ENCODE measurements around the gene CORO1C. TPM values are rescaled to one million over a fixed set of nuclear protein-coding genes. Genes with fewer than 3 reads are reported as not detected.
A peak's percentile ranks its signal among the peaks of the same experiment; 100 is the strongest.
"Not testable (repeated sequence)": the region's sequence is repeated elsewhere in the genome, so short reads cannot be mapped to it uniquely, and the experiment has no call there.

The CORO1C gene
- total RNA-seq, 1 donor from 2014 or later: 107 TPM

DNA sequence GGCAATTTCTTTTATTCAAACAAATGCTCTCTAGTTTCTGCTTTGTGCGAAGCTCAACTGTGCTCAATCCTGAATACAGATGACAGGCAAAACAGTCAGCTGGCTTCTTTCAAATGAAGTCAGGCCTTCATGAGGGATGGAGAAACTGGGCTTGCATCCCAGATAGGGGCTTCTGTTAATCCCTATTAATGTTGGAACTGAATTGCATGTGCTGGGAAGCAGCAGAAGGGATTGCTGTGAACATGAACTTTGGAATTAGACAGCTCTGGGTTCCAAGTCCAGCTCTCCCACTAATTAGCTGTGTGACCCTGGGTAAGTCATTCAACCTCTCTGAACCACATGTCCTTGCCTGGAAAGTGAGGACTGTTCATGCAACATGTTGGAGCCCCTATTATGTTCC lies 21.1 kb upstream of the CORO1C start:
- no peak for ATAC-seq

DNA sequence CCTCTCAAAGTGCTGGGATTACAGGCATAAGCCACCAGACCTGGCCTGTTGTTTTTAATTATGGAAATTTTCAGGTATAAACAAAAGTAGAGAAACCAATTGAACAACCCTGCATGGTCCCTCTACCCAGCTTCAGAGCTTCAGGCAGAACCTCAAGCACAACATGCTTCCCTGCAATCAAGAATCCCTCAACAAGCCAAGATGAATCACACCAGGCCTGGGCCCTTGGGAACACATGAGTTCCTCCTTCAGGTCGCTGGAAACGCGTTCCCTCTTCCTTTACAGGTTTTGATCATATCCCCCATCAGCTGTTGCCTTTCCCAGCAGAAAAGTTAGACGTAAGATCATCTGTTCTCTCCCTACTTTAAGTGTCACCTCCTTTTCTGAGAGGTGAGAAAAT lies 20.5 kb upstream of the CORO1C start:
- no peak for ATAC-seq

DNA sequence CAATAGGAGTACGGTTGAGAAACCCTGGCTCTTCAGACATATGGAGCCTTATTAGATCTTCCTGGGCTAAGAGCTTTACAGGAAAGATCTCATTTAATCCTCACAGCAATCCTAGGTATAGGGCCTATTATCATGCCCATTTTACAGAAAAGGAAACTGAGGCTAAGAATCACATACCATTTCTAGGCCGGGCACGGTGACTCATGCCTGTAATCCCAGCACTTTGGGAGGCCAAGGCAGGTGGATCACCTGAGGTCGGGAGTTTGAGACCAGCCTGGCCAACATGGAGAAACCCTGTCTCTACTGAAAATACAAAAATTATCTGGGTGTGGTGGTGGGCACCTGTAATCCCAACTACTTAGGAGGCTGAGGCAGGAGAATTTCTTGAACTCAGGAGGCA lies 19.7 kb upstream of the CORO1C start:
- ATAC-seq: not testable (repeated sequence)

DNA sequence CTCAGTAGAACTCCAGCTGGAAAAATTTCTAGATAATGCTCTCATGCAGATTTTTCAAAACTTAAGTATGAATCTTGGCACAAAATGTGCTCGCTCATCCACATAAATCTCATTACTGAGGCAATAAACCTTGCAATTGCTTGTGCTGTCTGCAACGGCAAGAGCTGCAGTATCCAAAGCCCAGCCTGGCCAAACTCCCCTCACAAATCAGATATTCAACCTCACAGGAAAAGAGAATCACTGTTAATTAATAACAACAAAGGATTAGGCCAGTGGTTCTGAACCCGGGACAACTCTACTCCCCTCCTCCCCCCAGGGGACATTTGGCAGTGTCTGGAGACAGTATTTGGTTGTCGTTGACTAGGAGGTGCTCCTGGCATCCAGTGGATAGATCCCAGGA lies 19.2 kb upstream of the CORO1C start:
- no peak for ATAC-seq

DNA sequence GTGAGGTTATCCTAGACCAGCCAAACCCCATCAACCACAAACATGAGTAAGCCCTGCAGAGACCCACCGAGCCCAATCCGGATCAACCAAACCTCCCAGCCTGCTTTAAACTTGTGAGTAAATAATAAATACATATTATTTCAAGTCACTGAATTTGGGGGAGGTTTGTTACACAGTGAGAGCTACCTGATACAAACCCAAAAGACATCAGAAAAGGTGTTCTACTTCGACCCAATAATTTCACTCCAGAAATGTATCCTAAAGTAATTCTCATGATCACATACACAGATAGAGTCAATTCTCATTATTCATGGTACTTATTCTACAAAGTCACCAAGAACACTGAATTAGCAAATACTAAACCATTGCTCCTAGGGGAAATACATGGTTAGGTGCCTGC lies 16.2 kb upstream of the CORO1C start:
- ATAC-seq: no peak

DNA sequence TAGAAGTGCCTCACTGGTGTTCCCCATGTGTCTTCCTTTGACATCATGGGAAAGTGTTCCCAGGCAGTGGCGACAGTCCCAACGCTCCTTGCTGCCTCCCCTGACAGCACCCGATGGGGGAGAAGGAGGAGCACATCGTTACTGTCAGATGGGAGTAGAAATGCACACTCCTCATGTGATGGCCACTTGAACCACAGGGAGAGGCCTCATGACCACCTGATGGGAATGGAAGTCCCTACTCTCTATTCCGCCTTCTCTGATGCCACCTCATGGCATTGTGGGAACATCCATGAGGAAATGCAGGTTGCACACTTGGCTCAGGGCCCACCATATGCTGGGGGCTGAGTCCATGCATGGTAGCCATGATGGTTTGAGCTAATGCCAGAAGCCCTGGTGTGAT lies 14.3 kb upstream of the CORO1C start:
- ATAC-seq: no peak

DNA sequence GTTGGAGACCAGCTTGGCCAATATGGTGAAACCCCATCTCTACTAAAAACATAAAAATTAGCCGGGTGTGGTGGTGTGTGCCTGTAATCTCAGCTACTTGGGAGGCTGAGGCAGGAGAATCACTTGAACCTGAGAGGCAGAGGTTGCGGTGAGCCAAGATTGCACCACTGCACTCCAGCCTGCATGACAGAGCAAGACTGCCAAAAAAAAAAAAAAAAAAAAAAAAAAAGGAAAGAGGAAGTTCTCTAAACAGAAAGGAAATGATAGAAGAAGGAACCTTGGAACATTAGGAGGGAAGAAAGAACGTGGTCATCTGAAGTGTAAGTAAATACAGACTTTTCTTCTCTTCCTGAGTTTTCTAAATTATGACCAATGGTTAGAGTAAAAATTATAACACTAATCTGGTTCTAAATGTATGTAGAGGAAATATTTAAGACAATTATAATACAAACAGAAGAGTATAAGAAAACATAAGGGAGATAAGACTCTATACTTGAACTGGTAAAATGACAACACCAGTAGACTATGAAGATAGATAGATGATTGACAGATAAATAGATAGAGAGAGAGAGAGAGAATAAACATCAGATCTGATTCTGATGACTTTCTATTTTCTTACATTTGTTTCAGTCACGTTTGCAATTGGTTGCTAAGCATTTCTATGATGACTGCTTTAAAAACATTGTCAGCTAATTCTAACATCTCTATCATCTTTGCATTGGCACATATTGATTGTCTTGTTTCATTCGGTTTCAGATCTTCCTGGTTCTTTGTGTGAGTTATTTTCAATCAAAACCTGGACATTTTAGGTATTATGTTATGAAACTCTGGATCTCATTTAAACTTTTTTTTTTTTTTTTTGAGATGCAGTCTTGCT lies 12.9 kb upstream of the CORO1C start:
- ATAC-seq: no peak

DNA sequence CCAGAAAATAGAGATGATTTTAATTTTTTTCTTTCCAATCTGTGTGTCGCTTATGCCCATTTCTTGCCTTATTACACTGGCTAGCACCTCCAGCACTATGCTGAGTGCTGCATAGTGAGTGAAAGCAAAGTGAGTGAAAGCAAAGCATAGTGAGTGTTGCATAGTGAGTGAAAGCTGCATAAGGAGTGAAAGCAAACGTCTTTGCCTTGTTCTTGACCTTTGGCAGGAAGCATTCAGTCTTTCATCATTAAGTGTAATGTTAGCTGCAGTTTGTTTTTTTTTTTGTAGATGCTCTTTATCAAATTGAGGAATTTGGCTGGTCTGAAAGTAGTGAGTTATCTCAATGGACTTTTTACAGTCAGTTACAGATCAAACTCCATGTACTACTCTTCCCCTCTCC lies 6.9 kb upstream of the CORO1C start:
- no peak for ATAC-seq

DNA sequence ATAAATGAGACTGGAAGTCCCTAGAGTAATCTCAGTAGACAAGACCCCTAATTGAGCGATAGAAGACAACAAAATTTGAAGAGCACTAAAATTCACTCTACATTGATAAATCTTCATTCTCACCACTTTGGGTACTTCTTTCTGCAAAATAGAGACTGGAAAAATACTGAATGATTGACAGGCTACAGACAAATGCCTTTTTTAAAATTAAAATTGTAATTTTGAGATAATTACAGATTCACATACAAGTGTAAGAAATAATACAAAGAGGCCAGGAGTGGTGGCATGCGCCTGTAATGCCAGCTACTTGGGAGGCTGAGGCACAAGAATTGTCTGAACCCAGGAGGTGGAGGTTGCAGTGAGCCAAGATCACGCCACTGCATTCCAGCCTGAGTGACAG lies 4.5 kb upstream of the CORO1C start:
- no peak for ATAC-seq

DNA sequence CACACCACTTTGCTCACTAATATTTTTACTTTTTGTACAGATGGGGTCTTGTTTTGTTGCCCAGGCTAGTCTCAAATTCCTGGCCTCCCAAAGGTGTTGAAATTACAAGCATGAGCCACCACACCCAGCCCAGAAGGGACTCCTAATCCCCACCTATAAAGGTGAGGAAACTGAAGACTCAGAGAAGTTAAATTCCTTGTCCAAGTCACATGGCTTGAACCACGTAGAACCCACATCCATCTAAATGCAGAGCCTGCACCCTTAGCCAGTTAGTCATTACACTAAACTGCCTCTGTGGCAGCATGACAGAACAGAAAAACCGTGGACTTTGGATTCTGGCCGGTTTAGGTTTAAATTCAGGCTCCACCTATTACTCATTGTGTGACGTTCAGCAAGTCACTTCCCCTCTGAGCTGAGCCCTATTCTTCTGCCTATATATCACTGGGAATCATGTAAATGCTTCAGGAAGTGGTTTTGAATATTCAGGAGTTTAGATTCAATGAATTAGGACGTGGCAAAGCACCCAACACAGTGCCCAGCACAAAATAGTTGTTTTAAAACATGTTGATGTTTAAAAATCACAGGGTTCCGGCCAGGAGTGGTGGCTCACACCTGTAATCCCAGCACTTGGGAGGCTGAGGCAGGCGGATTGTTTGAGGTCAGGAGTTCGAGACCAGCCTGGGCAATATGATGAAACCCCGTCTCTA lies 3.0 kb upstream of the CORO1C start:
- peak; percentile 59 for ATAC-seq

DNA sequence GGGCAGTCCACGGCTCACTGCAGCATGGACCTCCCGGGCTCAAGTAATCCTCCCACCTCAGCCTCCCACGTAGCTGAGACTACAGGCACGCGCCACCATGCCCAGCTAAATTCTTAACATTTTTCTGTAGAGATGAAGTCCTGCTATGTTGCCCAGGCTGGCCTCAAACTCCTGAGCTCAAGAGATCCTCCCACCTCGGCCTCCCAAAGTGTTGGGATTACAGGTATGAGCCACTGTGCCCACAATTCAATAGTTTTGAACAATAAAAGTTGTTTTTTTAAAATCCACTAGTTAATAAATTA lies 1.9 kb upstream of the CORO1C start:
- not testable (repeated sequence) for ATAC-seq

DNA sequence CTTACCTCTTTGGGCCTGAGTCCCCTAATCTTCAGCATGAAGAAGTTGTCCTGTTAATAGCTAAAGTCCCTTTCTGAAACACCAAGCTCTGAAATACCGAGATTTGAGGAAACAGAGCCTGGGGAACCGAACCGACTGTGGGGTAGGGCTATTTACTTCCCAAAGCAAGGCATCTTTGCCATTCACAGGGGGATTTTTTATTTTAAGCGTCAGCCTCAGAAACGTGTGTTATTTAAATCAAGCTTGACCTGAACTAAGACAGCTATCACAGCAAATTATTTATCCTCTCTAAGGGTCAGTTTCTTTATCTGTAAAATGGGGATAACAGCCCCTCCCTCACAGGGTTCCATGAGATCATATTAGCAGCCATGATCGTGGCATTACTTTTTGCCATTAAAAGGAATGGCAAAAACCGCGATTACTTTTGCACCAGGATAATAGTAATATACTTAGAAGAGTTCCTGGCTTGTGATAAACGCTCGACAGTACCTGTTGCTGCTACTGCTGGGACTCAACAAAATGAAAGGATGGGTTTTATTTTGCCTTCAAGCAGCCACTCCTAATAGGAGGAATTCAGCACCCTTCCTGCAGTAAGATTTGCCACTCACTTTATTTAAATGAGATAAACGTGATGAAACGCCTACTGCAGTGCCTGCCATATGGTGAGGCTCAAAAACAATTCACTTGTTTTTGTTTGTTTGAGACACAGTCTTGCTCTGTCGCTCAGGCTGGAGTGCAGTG lies 1.3 kb upstream of the CORO1C start:
- no peak for ATAC-seq

DNA sequence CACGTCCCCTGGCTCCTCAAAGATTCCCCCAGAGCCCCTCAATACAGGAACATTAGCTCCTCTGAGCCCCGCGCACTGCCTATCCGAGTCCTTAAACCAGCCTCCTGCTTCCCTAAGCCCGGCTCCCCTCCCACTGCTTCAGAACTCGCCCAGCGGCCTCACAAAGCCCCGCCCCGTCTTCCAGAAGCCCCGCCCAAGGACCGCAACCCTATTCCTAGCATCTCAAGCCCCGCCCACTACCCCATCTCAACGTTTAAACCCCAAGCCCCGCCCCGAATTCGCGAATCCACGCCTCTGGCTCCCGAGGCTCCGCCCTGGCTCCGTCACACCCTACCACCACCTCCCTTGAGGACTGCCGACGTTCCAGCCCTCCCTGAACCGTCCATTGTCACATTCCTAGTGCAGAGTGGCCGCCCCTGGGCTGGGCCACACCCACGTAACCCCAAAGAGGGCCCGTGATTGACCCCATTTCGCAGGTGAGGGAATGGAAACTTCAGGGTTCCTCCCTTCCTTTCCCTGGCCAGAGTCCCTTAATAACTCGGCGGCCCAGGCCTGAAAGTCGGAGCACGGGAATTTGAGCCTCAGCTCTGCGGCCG lies 646 bp upstream of the CORO1C start:
- ATAC-seq: peak; percentile 80

DNA sequence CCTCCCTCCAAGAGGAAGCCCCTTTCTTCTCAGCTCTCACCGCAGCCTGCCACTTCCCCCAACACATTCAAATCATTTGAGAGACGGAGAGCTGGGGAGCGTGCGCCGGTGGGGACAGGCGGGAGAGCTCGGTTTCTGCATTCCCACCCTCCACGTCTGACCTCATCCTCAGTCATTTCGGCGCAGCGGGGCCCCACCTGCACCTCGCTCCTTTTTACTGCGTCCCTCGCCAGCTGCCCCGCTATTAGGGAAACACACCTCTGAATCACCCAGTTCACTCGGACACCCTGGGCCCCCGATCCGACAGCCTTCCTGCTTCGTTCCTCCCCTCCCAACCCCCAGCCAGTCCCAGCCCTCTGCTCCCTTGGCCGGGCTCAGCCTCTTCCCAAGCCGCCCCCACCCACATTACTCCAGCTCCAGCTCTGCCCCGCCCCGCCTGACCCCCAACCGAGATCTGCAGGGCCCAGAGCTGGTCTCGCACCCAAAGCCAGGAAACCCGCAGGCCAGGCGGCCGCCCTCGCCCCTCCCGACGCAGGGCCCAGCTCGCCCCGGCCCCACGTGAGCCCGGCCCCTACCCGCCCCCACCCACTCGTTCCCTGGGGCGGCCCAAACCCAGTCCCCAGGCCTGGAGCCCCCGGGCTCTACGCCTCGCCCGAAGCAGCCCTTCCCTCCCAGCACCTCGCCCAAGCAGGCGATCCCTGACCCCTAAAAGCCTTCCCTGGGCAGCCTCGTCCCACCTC lies 783 bp downstream of the CORO1C start:
- ATAC-seq: peak; percentile 1

DNA sequence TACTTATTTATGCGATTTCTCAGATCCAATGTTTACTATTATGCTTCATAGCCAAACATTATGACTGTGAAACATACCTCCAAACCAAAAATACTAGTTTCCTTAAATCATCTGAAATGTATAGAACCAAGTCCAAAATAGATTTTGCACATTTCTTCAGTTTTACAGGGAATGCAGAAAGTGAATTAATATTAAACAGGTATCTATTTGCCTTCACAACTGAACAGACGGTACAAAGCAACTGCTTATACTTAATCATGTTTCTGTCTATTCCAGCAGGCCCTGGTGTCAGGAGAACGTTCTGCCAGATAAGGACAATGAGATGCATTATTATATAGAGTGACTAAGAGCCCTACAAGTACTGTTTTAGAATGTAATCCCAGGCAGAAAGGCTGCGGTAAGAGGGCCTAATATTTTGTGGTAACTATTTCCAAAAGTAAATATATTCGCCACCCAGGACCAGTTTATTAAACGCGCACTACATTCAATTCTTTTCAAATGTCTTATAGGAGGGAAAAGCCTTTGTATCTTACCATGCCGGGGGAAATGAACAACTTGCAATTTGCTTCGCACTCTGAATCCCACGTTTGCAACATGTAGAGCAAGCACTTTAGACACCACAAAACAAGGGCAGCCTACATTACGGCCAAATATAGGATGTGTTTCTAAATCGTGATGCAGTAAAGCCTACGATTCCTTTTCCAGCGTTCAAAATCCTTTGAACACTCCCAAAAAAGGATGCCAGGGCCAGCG lies 1.5 kb downstream of the CORO1C start:
- no peak for ATAC-seq

DNA sequence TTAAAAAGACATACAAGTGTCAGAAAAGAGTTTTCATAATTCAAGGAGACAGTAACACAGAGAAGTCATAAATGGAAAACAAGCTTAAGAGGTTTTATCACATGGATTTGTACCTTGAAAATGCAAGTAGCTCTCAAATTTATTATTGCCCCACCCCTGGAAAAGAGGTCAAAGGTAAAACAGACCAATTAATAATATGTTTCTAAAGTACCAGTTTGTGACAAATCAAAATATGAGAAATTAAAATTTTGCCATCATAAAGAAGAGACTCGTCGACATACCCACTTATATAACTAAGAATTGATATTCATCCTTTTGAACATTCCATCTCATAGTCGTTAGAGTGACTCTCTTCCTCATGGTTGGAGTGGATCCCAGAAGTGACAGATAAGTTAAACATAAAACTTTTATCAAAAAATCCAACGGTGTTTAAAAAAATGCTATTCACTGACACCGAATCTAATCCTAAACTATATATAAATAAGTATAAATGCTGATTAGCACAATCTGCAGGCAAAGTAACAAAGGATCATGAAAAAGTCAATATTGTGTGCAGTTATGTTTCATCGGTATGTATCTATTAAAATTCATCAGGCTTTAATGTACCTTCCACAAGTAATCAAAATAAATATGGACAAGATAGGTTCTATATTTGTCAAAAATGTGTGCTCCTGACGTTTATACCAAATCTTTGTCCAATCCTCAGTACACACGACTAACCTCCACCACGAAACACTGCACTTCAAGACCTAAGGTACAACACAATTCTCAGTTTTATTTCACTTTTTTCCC lies 2.3 kb downstream of the CORO1C start:
- no peak for ATAC-seq

DNA sequence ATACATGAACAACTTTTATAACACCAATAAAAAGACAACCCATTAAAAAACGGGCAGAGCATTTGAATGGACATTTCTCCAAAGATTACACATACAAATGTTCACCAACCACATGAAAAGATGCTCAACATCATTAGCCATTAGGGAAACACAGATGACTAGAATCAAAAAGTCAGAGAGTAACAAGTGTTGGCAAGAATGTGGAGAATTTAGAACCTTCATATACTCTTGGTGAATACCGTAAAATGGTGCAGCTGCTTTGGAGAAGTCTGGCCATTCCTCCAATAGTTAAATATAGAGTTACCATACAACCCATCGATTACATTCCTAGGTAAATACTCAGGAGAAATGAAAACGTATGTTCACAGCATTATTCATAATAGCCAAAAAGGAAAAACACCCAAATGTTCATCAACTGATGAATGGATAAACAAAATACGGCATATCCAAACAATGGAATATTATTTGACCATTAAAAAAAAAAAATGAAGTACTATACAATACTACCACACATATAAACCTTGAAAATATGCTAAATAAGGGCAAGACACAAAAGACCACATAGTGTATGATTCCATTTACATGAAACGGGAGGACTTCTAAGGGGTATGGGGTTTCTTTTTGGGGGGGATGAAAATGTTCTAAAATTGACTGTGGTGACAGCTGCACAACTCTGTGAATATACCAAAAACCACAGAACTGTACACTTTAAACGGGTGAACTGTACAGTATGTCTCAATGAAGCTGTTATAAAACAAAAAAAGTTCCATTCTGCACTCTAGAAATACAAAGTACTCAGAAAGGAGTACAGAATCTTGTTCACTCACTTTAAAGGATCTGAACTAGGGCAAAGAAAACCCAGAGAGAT lies 3.2 kb downstream of the CORO1C start:
- no peak for ATAC-seq

DNA sequence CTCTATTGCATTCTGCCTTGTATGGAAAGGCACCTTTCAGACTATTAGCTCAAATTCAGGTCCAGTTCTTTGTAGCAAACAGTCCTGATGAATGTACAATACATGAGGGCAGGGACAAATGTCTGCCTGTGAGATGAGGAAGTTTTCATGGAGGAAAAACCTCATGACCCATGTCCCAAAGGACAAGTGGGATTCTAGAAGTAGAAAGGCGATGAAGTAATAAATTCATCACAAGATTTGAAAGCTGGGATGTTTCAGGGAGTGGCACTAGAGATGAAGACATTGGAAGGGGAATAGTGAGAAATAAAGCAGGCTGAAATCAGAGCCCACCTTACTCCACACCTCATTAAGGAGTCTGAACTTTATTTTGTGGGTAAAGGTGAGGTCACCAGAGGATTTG lies 4.2 kb downstream of the CORO1C start:
- ATAC-seq: no peak

DNA sequence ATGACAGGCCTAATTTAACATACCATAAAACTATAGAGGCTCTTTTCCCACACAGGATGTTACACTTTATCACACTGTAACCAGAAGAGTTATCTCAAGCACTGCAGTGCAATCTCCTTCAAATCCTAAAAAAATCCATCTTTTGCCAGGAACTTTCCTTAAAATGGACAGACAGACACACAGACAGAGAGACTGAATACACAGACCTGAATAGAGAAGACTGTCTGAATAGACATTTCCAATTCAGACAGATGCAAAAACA lies 6.5 kb downstream of the CORO1C start:
- no peak for ATAC-seq
